Bone marrow (tissue), 2 donors: ENCODE results near the gene OSBPL5.

ENCODE experiments used
- DNase-seq, 2 donors: peaks; one replicate each; lab custom pipeline; 2025; lab: John Stamatoyannopoulos, UW

OSBPL5 gene

GRCh38 chr11:3133261-3134217 lies 31.6 kb downstream of the OSBPL5 start:
- DNase-seq, result no peak

DNA sequence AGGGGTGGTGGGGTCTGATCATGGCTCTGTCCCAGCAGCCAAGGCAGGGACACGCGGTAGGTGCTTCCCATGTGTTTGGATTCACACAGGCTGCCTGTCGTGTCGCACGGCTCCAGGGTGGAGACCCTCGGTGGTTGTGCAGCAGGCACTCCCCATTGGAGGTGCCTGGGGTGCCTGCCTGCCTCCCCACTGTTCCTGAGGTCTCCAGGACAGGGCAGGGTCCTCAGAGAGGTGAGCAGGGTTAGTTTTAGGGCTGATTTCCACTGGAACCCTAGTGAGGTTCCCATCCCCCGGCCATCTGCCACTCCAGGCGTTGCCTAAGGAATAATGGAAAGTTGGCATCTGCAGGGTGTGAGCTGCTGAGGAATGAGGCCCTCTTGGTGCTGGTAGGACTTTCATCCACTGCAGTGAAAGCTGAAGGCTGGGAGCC lies 32.3 kb downstream of the OSBPL5 start:
- no peak for DNase-seq

DNA sequence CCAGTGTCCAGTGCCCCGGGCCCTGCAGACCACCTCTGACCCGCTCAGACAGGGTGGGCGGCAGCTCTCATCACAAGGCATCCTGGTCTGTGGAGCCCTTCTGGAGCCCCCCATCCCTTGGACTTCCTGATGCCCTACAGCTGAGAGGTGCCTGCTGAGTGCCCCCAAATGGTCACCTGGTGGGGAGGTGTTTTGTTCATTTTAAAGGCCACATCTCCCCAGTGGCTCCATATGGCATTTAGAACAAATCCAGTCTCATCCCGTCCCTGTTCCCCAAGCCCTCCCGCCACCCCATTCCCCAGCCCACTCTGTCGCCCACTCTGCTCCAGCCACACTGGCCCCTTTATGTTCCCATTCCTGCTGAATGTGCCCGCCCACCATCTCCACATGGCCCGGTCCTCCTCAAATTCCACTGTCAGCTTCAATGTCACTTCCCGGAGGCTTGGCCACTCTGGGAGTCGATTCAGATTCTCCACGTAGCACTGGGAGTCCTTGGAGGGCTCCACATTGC lies 32.8 kb downstream of the OSBPL5 start:
- DNase-seq, result no peak

DNA sequence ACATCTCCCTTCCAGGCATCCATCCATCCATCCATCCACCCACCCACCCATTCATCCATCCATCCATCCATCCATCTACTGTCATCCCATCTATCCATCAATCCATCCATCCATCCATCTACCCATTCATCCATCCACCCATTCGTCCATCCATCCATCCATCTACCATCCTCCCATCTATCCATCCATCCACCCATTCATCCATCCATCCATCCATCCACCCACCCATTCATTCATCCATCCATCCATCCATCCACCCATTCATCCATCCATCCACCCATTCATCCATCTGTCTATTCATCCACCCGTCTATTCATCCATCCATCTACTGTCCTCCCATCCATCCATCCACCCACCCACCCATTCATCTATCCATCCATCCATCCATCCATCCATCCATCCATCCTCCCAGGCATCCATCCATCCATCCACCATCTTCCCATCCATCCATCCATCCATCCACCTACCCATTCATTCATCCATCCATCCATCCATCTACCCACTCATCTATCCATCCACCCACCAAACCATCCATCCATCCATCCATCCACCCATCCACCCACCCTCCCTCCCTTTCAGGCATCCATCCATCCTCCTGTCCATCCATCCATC lies 33.7 kb downstream of the OSBPL5 start:
- DNase-seq, result no peak

- DNase-seq, result no peak
These were observed 34.6 kb downstream of the OSBPL5 start for GRCh38 chr11:3130269-3131071.

- no peak for DNase-seq
These were observed 35.4 kb downstream of the OSBPL5 start for GRCh38 chr11:3129591-3130268.

- no peak for DNase-seq
These were observed 35.9 kb downstream of the OSBPL5 start for GRCh38 chr11:3129181-3129590.

DNA sequence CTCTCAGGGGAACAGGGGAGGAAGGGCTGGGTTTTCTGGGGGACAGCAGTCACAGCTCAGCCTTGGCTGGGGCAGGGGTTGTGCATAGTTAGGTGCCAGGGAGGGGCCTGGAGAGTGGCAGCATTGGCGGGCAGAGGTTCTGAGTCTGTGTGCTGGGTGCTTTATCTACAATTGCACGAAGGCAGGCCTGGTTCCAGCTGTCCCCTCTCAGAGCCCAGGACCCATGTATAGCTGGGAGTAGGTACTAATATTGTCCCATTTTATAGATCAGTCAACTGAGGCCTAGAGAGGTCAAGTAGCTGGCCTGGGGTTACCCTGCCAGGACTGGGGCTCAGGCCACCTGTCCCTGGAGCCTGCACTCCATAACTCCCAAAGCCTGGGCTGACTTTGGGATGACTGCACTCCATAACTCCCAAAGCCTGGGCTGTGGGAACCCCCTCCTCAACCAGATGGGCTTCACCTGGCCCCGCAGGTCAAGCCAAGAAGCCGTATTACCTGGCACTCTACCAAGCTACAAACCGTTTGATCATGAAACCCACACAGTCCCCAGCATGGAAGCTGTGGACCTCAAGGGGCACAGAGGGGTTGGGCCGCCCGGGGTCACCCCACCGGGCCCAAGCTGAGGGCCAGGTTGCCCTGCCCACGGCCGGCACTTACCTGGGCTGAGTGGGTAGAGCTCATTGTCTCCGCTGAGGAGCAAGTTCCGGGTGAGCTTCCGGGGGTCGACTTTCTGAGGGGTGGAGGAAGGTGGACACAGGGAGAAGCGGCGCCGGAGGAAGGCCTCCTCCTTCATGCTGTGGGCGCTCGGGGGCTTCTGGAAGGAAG lies 36.5 kb downstream of the OSBPL5 start:
- no peak for DNase-seq

DNA sequence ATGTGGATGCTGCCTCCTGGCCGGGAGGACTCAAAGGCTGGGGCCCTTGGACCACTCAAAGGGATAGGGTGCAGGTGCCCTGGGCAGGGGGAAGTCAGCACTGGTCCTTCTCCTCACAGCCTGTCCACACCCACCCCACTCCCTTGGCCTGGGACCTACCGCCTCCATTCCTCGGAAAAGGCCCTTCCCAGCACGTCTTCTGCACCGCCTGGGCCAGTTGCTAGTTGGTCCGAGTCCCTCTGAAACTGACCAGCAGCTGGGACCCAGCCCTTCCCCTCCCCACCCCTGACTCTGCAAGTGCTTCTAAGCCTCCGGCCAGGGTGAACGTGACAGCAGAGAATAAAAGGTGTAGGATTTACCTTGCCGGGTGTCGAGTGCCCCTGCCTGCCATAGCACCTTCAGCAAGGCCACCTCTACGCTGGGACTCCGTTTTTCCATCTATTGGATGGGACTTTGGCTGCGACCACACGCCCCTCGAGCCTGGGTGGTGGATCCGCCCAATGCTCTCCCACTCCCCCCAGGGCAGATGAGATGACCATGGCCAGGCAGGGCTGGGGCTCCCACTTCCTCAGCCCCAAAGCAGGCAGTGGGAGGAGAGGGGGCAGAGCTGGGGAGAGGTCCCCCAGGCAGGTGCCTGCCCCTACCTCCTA lies 37.3 kb downstream of the OSBPL5 start:
- DNase-seq, result no peak

DNA sequence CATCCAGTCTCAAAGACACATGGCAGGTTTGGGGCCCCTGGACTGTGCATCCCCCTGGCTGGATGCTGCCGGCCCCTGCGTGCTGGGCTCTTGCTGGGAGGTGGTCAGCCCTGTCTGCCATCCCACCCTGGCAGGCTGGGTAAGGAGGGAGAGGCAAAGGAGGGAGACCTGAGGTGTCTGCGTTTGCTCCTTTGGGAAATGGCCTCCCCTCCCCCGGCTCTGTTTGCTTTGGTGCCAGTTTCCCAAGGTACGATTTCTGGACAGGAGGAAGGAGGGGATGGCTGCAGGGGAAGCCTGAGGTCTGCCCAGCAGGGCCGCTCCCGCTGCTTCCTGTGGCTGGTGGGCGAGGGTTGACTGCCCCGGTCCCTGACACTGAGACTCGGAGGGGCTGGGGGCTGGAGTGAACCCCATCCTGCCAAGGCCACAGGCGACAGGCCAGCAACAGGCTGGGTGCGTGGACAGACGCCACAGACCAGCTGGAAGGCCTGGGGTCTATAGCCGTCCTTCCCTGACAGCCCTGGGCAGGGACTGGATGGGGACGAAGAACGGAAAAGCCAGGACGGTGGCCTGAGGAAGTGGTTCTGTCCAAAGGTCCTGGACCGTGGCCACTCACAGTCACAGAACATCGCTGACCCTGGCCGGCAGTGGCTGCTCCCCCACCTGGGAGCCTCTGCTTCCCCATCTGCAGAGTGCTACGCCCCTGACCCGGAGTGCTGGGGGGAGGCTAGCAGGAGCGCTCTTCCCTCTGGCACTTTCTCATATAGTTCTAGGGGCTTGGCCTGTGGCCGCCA lies 38.0 kb downstream of the OSBPL5 start:
- DNase-seq, result no peak

DNA sequence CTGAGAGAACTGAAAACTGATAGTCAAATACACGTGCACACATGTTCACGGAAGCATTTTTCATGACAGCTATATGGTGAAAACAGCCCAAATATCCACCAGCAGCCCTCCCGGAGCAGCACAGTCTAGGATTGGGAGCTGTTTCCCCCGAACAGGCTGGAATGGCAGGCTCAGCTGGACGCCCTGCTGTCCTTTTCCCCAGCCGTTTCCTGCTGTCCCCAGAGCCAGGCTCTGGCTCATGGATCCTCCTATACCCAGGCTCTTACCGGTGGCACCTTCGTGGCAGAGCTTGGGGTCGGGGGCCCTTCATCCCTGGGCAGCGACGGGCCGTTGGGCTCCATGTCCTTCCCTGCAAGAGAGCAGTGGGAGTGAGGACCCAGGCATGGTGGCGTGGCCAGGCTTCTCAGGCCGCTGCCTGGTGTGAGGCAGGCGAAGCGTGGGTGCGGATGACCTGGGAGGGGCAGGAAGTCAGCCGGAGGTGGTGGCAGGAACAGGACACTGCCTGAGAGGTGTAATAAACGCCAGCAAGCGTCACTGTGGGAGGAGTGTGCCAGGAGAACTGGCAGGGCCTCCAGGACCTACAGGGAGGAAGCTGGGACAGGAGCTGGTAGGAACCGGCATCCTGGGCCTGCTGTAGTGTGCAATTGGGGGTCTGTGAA lies 38.8 kb downstream of the OSBPL5 start:
- no peak for DNase-seq

GRCh38 chr11:3124821-3125220 lies 40.3 kb downstream of the OSBPL5 start:
- no peak for DNase-seq

DNA sequence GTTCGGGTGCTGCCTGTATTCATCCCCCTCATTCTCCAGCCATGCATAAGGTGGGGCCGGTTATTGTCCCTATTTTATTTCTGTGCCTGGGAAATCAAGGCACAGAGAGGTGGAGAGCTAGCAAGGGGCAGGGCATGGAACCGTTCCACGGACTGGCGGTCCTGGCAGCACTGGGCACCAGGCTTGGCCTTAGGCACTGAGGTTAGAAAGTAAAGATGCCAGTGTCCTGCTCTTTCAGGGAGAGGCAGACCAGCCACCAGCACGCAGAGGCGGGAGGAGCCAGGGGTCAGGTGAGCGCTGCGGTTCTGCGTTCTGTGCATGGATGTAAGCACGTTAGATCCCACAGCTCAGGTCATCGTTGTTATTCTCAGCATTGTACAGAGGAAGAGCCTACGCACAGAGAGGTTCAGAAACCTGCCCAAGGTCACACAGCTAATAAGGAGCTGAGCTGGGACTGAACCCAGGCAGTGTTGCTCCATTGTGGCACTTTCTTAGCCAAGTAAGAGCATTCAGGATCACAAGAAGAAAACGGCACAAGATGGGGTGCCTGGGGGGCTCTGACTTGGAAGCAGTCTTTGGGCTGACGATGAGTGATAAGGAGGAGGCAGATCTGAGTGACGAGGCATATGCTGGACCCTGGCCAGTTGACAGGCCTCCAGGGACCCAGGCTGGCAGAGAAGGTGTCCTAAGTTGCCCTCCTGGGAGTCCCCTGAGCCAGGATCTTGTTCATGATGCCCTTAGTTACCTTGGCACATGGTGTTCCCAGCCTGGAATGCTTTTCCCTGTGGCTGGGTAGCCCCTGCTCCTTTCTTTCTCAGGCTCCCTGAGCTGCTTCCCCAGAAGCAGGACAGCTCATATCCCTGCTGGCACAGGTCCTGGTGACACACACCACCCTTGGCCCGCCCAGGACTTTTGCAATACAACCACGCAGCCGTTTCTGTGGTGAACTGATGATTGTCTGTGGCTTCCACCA lies 41.1 kb downstream of the OSBPL5 start:
- peak in 1 of 2 donors; percentile 47 for DNase-seq

DNA sequence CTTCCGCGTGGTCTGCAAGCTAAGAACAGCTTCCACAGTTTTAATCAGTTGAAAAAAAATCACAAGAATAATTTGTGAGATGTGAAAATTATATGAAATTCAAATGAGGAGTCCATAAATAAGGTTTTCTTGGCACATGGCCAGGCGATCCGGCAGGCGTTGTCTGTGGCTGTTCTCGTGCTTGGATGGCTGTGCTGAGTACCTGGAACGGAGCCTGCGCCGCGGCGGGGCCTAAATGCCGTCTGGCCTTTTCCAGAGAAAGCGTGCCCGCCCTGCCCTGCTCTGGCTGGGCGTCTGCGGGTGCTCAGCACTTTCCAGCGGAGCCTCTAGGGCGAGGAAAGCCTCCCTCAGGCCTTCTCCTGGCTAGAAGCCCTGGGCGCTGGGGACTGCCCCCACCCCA lies 41.8 kb downstream of the OSBPL5 start:
- no peak for DNase-seq

DNA sequence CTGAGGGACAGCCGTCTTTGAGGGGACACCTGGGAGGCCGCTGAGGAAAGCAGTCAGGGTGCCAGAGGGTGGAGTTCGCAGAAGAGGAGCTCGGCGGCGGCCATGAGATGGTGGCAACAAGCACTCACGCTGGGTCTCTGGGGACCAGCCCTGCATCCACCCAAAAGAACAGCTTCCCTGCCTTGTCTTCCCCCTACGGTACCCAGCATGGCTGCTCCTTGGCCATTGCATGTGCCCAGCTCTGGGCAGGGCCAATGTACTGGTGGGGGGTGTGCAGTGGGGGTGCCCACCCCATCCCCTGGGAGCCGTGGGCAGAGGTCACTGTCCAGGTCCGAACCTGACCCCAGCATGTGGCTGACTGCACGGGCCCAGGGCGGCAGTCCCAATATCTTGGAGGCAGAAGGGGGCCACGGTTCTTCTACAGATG lies 42.3 kb downstream of the OSBPL5 start:
- no peak for DNase-seq

GRCh38 chr11:3121931-3122774 lies 43.0 kb downstream of the OSBPL5 start:
- no peak for DNase-seq

DNA sequence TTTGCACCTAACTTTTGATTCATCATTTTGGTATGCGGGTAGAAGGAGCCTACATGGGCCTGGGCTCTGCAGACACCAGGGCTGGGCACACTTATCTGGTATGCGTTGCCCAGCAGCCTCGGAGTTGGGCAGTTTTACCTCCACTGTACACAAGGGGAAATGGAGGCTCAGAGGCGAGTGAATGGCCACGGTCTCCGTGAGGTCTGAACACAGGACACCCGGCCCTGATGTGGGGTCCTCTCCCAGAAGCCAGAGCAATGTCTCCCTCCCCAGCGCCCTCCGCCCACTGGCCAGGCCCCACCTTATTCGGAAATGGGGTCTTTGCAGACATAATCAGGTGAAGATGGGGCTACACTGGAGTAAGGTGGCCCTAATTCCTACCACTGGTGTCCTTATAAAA lies 43.7 kb downstream of the OSBPL5 start:
- no peak for DNase-seq
